ENCODE measurements around the gene OR6S1. TPM values are rescaled to one million over a fixed set of nuclear protein-coding genes. Genes with fewer than 3 reads are reported as not detected.

OR6S1 gene
- total and polyA plus RNA-seq, 2 of the 8 experiments (the other 6 are each of a cell fraction or from before 2014, with no cell fraction given) = not detected

GRCh38 chr14:20690848-20691640 lies 49.6 kb upstream of the OR6S1 start (continued):
- TF ChIP-seq CTBP2 (IDR thresholded peaks at IDR 0.05; ENCODE audit: borderline replicate concordance, insufficient read depth, insufficient read length, low read length) (no peak), ATF3 (IDR thresholded peaks at IDR 0.05; ENCODE audit: insufficient read depth, low read depth, low read length) (no peak)
